Measurements from ENCODE around the gene RAB11FIP4. TPM values are rescaled to one million over a fixed set of nuclear protein-coding genes. Genes with fewer than 3 reads are reported as not detected.

Gene RAB11FIP4
- total RNA-seq, 4 donors from 2014 or later, result 9.9 to 23.6 (median 16.1) TPM

- Histone ChIP-seq H3K4me3 (no peak overlapping the region), H3K36me3 (no peaks in the 10 kb centered on the region), H3K27me3 (peaks cover 0 to 46% (median 0%) of the 10 kb centered on the region in 4 donors), H3K27ac (no peak overlapping the region), H3K4me1 (peaks cover 0 to 5% (median 0%) of the 10 kb centered on the region in 3 donors), H3K9me3 (no peaks in the 10 kb centered on the region)
- no peak for DNase-seq
- no peak for TF ChIP-seq CTCF (IDR thresholded peaks at IDR 0.05)
- no peak for TF ChIP-seq POLR2A (IDR thresholded peaks at IDR 0.05)
- intact Hi-C loops (cut with DNase I), result loop anchor here (10.0 kb wide), 1 partner anchor 412 kb away; no protein-coding TSS in a partner anchor
- WGBS, 2 donors, result 52 to 60% methylated on average over 7 to 11 of the region's 14 CpGs
Observed at GRCh38 chr17:31433091-31433790, 41.8 kb downstream of the RAB11FIP4 start.

- Histone ChIP-seq H3K36me3 (no peaks in the 10 kb centered on the region), H3K27me3 (peaks cover 0 to 39% (median 0%) of the 10 kb centered on the region in 4 donors), H3K4me3 (no peak overlapping the region), H3K4me1 (peaks cover 0 to 5% (median 0%) of the 10 kb centered on the region in 3 donors), H3K9me3 (no peaks in the 10 kb centered on the region), H3K27ac (no peak overlapping the region)
- intact Hi-C loops (cut with DNase I), result loop anchor here (10.0 kb wide), 1 partner anchor 411 kb away; no protein-coding TSS in a partner anchor
- DNase-seq, result no peak
- 71 to 76% methylated on average over 8 to 18 of the region's 21 CpGs for WGBS, 2 donors
- TF ChIP-seq CTCF (IDR thresholded peaks at IDR 0.05), result no peak
- no peak for TF ChIP-seq POLR2A (IDR thresholded peaks at IDR 0.05)
Observed at GRCh38 chr17:31433811-31434726, 42.6 kb downstream of the RAB11FIP4 start.

GRCh38 chr17:31434727-31435050, 43.2 kb downstream of the RAB11FIP4 start:
- 83 to 88% methylated on average over 3 to 6 of the region's 8 CpGs for WGBS, 2 donors
- Histone ChIP-seq H3K36me3 (no peaks in the 10 kb centered on the region), H3K4me3 (no peak overlapping the region), H3K27me3 (peaks cover 0 to 33% (median 0%) of the 10 kb centered on the region in 4 donors), H3K9me3 (no peaks in the 10 kb centered on the region), H3K27ac (no peak overlapping the region), H3K4me1 (peaks cover 0 to 5% (median 0%) of the 10 kb centered on the region in 3 donors)
- intact Hi-C loops (cut with DNase I), result loop anchor here (5.0 to 10.0 kb wide), 2 partner anchors 88 to 410 kb away; no protein-coding TSS in a partner anchor
- no peak for DNase-seq
- TF ChIP-seq POLR2A (IDR thresholded peaks at IDR 0.05) (no peak), CTCF (IDR thresholded peaks at IDR 0.05) (no peak)

- Histone ChIP-seq H3K4me3 (no peak overlapping the region), H3K27ac (no peak overlapping the region), H3K27me3 (peaks cover 0 to 27% (median 0%) of the 10 kb centered on the region in 4 donors), H3K36me3 (no peaks in the 10 kb centered on the region), H3K4me1 (peaks cover 0 to 5% (median 0%) of the 10 kb centered on the region in 3 donors), H3K9me3 (no peaks in the 10 kb centered on the region)
- no CpG with 5 or more reads among the region's 2 CpGs for WGBS, 2 donors
- DNase-seq, result no peak
- intact Hi-C loops (cut with DNase I), result loop anchor here (5.0 to 10.0 kb wide), 2 partner anchors 87 to 409 kb away; no protein-coding TSS in a partner anchor
- TF ChIP-seq CTCF (IDR thresholded peaks at IDR 0.05), result no peak
- TF ChIP-seq POLR2A (IDR thresholded peaks at IDR 0.05), result no peak
Observed at GRCh38 chr17:31435581-31435980, 44.1 kb downstream of the RAB11FIP4 start.
